ENCODE data around the gene PRAMEF5. TPM values are rescaled to one million over a fixed set of nuclear protein-coding genes. Genes with fewer than 3 reads are reported as not detected.
"Not testable (repeated sequence)": the region's sequence is repeated elsewhere in the genome, so short reads cannot be mapped to it uniquely, and the experiment has no call there.

Gene PRAMEF5
- total RNA-seq, 1 experiment from 2014 or later = not detected

- H4K91ac ChIP-seq (ENCODE audit: insufficient read length, low read depth, low read length); H3K27me3 ChIP-seq (ENCODE audit: insufficient read depth, low read length); H3K27ac Mint-ChIP-seq; H3K4me1 Mint-ChIP-seq; H2BK5ac ChIP-seq (ENCODE audit: insufficient read length, low read length); H4K20me1 ChIP-seq (ENCODE audit: control insufficient read depth, insufficient read depth, insufficient read length); H2BK120ac ChIP-seq (ENCODE audit: low read depth, low read length, poor library complexity, severe bottlenecking); H3K18ac ChIP-seq (ENCODE audit: insufficient read length, low read depth, low read length); H3K36me3 Mint-ChIP-seq (ENCODE audit: insufficient read depth in 1 of 3, low read depth in 3 of 3); H3K56ac ChIP-seq (ENCODE audit: insufficient read length, low read depth, low read length); H4K8ac ChIP-seq (replicated peaks; ENCODE audit: insufficient read length, low read depth, low read length); H3K14ac ChIP-seq (ENCODE audit: insufficient read depth, low read length); H2BK15ac ChIP-seq (ENCODE audit: low read depth, low read length); H2BK12ac ChIP-seq (ENCODE audit: insufficient read length, low read depth, low read length); H2AFZ ChIP-seq (ENCODE audit: low read length); H3K4me1 ChIP-seq (ENCODE audit: insufficient read depth, low read length); H3K23me2 ChIP-seq (ENCODE audit: insufficient read length, low read depth, low read length, poor library complexity, severe bottlenecking); H3K4me2 ChIP-seq (ENCODE audit: insufficient read depth, insufficient read length, low read length); H3K79me1 ChIP-seq (ENCODE audit: insufficient read depth, low read depth, low read length, poor library complexity, severe bottlenecking); H2AK5ac ChIP-seq (ENCODE audit: insufficient read length, low read length); DNase-seq; H3K23ac ChIP-seq (ENCODE audit: insufficient read length, low read depth, low read length); H3K9ac ChIP-seq (ENCODE audit: extremely low read depth, insufficient read length, low read length); H4K5ac ChIP-seq (ENCODE audit: insufficient read length, low read depth, low read length); H3K27ac ChIP-seq (ENCODE audit: insufficient read length, low read depth, low read length); H3K9me3 ChIP-seq (ENCODE audit: control insufficient read depth, low read depth, low read length); H3K4ac ChIP-seq (ENCODE audit: low read depth, low read length); H3K27me3 Mint-ChIP-seq (ENCODE audit: low read depth); H3T11ph ChIP-seq (ENCODE audit: low read length); H3K79me2 ChIP-seq (ENCODE audit: insufficient read depth, low read length); H3K4me3 Mint-ChIP-seq; H2BK20ac ChIP-seq (ENCODE audit: low read depth, low read length, poor library complexity, severe bottlenecking): not testable (repeated sequence)
- no CpG with 5 or more reads among the region's 27 CpGs for WGBS (ENCODE audit: extremely low coverage, insufficient read length, low lambda C conversion rate)
- H3K9me3 Mint-ChIP-seq = peaks cover 7 to 12% of the 10 kb centered on the region in 2 experiments
Measured at GRCh38 chr1:13298699-13299098, 44.7 kb downstream of the PRAMEF5 start.

- not testable (repeated sequence) for H3K56ac ChIP-seq (ENCODE audit: insufficient read length, low read depth, low read length); H3K9me3 ChIP-seq (ENCODE audit: control insufficient read depth, low read depth, low read length); H3K79me2 ChIP-seq (ENCODE audit: insufficient read depth, low read length)
Measured at GRCh38 chr1:13302197-13302596, 48.2 kb downstream of the PRAMEF5 start.

More at GRCh38 chr1:13302197-13302596, 48.2 kb downstream of the PRAMEF5 start:
- H4K91ac ChIP-seq (ENCODE audit: insufficient read length, low read depth, low read length); H2BK5ac ChIP-seq (ENCODE audit: insufficient read length, low read length); H3K4me1 Mint-ChIP-seq; H3K27ac ChIP-seq (ENCODE audit: insufficient read length, low read depth, low read length); H3K36me3 Mint-ChIP-seq (ENCODE audit: insufficient read depth in 1 of 3, low read depth in 3 of 3); H2AK5ac ChIP-seq (ENCODE audit: insufficient read length, low read length); H3K27ac Mint-ChIP-seq; H3K27me3 Mint-ChIP-seq (ENCODE audit: low read depth); H3K4me1 ChIP-seq (ENCODE audit: insufficient read depth, low read length); H4K20me1 ChIP-seq (ENCODE audit: control insufficient read depth, insufficient read depth, insufficient read length); H3K4me3 Mint-ChIP-seq; H3K79me1 ChIP-seq (ENCODE audit: insufficient read depth, low read depth, low read length, poor library complexity, severe bottlenecking); H3K4ac ChIP-seq (ENCODE audit: low read depth, low read length); H3K9ac ChIP-seq (ENCODE audit: extremely low read depth, insufficient read length, low read length); H4K5ac ChIP-seq (ENCODE audit: insufficient read length, low read depth, low read length); H2BK12ac ChIP-seq (ENCODE audit: insufficient read length, low read depth, low read length); H3K23ac ChIP-seq (ENCODE audit: insufficient read length, low read depth, low read length); H3K4me2 ChIP-seq (ENCODE audit: insufficient read depth, insufficient read length, low read length); H3K27me3 ChIP-seq (ENCODE audit: insufficient read depth, low read length); H2BK120ac ChIP-seq (ENCODE audit: low read depth, low read length, poor library complexity, severe bottlenecking); H2BK20ac ChIP-seq (ENCODE audit: low read depth, low read length, poor library complexity, severe bottlenecking); H2BK15ac ChIP-seq (ENCODE audit: low read depth, low read length); H2AFZ ChIP-seq (ENCODE audit: low read length); H3K18ac ChIP-seq (ENCODE audit: insufficient read length, low read depth, low read length); H3K14ac ChIP-seq (ENCODE audit: insufficient read depth, low read length); DNase-seq; H4K8ac ChIP-seq (replicated peaks; ENCODE audit: insufficient read length, low read depth, low read length); H3K23me2 ChIP-seq (ENCODE audit: insufficient read length, low read depth, low read length, poor library complexity, severe bottlenecking); H3T11ph ChIP-seq (ENCODE audit: low read length): not testable (repeated sequence)
- peaks cover 5 to 12% of the 10 kb centered on the region in 2 experiments for H3K9me3 Mint-ChIP-seq
